ENCODE results near the gene TRAIP.

The TRAIP gene

DNA sequence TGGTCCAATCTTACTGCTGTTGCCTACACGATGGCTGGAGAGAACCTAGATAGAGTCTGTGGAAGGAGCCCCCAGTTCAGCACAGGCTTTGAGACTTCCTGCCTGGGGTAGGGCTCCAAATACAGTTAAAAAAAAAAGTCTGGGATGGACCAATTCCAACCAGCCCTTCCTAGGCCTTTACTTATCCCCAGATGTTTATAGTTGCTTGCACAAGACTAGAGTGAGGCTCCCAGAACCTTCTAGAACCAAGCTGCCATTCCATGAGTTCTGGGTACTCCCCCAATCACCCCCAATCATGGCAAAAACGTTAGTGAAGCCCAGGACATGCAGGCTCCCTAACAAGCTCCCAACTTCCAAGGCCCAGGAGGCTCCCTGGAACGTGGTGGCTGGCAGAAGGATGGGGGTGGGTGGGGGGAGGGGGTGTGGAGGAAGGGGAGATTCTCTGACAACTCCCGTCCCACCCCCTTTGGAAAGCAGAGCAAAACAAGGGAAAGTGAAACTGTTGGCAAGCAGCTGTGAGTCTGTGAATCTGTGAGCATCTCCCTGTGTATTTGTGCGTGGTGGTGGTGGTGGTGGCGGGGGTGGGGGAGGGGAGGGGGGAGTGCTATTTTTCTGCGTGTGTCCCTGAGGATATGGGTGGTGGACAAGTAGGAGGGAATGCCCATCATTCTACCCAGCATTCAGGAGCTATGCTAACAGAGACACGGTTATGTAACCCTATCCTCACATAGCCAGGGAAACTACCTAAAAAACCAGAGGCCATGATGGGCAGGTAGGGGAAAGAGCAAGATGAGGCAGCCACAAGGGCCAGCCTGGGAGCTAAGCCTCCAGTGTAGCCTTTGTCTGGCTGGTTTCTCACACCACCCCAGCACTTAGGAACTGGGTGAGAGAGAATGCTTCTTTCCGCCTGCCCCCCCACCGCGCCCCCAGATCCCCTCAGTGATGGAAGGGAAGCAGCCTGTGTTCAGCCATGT is 45.3 kb upstream of the TRAIP start:
- Histone ChIP-seq H3K36me3 (ENCODE audit: control insufficient read depth, insufficient read depth, low read length) (no peaks in the 10 kb centered on the region), H3K27me3 (replicated peaks; ENCODE audit: control insufficient read depth, insufficient read depth, low read length) (no peaks in the 10 kb centered on the region), H3K4me3 (replicated peaks; ENCODE audit: low read depth, low read length) (no peak overlapping the region)
- TF ChIP-seq, protein P1, sequence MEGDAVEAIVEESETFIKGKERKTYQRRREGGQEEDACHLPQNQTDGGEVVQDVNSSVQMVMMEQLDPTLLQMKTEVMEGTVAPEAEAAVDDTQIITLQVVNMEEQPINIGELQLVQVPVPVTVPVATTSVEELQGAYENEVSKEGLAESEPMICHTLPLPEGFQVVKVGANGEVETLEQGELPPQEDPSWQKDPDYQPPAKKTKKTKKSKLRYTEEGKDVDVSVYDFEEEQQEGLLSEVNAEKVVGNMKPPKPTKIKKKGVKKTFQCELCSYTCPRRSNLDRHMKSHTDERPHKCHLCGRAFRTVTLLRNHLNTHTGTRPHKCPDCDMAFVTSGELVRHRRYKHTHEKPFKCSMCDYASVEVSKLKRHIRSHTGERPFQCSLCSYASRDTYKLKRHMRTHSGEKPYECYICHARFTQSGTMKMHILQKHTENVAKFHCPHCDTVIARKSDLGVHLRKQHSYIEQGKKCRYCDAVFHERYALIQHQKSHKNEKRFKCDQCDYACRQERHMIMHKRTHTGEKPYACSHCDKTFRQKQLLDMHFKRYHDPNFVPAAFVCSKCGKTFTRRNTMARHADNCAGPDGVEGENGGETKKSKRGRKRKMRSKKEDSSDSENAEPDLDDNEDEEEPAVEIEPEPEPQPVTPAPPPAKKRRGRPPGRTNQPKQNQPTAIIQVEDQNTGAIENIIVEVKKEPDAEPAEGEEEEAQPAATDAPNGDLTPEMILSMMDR (IDR thresholded peaks at IDR 0.05; ENCODE audit: insufficient read depth, low read length, poor library complexity, severe bottlenecking) = no peak
- no peak for DNase-seq (ENCODE audit: extremely low read depth, insufficient read length)

DNA sequence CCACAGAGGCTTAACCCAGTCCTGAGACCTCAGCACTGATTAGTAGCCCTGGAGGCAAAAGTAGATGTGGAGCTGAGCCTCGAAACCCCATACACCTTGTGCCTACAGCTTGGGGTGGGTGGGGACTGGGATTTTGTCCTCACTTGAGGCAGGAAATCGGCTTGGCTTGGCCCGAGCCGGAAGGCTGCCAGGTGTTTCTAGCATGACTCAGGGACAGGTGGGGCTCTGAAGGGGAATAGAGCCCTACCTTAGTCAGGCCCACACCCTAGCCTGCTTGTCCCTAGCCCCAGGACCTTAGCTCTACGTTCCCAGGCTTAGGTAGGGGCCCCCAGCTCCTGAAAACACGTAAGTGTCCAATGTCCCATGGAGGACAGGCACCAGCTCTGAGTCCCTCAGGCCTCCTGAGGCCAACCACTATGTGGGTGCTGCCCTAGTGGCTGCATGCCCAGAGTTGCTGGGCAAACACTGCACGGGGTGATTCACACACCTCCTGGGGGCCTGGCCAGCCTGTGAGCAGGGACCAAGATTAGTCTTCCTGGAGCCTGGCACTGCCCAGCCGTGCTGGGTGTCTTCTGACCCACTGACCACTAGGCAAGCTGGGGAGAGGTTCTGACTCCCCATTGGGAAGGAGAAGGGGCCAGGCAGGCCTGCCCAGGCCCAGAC is 44.3 kb upstream of the TRAIP start:
- DNase-seq (ENCODE audit: extremely low read depth, insufficient read length) = no peak
- Histone ChIP-seq H3K36me3 (ENCODE audit: control insufficient read depth, insufficient read depth, low read length) (no peaks in the 10 kb centered on the region), H3K27me3 (replicated peaks; ENCODE audit: control insufficient read depth, insufficient read depth, low read length) (no peaks in the 10 kb centered on the region), H3K4me3 (replicated peaks; ENCODE audit: low read depth, low read length) (no peak overlapping the region)
- TF ChIP-seq, protein P1 (IDR thresholded peaks at IDR 0.05; ENCODE audit: insufficient read depth, low read length, poor library complexity, severe bottlenecking) = no peak

DNA sequence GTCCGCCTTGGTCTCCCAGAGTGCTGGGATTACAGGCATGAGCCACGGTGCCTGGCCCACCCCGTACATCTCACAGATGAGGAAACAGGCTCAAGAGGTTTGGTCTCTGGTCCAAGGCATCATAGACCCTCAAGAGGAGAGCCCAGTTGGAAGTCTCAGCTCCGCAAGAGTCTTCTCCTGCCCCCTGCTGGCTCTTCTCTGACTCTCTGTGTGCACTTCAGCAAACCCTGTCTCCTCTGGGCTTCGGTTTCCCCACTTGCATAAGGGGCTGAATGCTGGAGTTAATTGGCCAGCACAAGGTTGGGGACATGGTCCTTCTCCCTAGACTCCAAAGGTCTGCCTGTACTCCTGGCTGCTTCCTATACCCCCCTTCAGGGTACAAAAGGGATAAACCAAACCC is 43.5 kb upstream of the TRAIP start:
- no peaks in the 10 kb centered on the region; the same call in 1 of the 2 replicates for H3K36me3 ChIP-seq (ENCODE audit: control insufficient read depth, insufficient read depth, low read length)
- DNase-seq (ENCODE audit: extremely low read depth, insufficient read length) = no peak
- H3K4me3 ChIP-seq (replicated peaks; ENCODE audit: low read depth, low read length) = no peak overlapping the region
- TF ChIP-seq, protein P1 (IDR thresholded peaks at IDR 0.05; ENCODE audit: insufficient read depth, low read length, poor library complexity, severe bottlenecking) = peak; percentile 45
- no peaks in the 10 kb centered on the region for H3K27me3 ChIP-seq (replicated peaks; ENCODE audit: control insufficient read depth, insufficient read depth, low read length)

DNA sequence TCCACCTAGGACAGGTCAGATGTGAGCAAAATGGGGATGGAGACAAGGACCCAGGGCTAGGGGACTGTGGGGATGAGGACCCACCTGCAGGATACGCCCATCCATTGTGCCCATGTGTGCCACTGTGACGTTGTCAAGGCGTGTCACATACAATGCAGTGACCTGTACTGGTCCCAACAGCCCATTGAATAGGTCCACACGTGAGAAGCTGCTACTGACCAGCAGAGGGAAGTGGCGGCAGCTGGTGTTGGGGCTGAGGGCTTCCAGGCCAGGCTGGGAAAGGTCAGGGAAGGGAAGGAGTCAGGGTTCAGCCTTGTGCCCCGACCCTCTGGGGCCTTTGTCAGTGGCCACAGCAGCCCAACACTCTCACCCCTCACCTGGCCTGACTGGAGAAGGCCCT is 42.6 kb upstream of the TRAIP start:
- TF ChIP-seq, protein P1 (IDR thresholded peaks at IDR 0.05; ENCODE audit: insufficient read depth, low read length, poor library complexity, severe bottlenecking) = no peak
- Histone ChIP-seq H3K4me3 (replicated peaks; ENCODE audit: low read depth, low read length) (no peak overlapping the region), H3K27me3 (replicated peaks; ENCODE audit: control insufficient read depth, insufficient read depth, low read length) (no peaks in the 10 kb centered on the region), H3K36me3 (ENCODE audit: control insufficient read depth, insufficient read depth, low read length) (no peaks in the 10 kb centered on the region; the same call in 1 of the 2 replicates)
- DNase-seq (ENCODE audit: extremely low read depth, insufficient read length) = no peak

DNA sequence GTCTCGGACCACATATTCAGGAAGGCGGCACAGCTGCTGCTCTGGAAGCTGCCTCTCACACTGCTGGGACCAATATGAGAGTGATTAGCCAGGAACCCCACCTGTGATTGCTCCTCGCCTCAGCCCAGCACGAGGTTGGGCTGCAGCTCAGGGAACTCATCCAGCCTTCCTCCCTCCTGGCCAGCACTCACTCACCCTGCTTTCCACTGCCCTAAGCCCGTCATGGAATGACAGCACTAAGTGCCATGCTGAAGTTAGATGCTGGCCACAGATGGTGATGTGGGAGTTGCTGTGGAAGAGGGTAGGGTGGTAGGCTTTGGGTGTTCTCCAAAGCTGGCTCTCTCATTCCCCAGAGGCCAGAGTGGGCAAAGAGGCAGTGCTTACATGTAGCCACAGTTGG is 40.0 kb upstream of the TRAIP start:
- TF ChIP-seq, protein P1 (IDR thresholded peaks at IDR 0.05; ENCODE audit: insufficient read depth, low read length, poor library complexity, severe bottlenecking) = no peak

More for the DNA sequence above, 40.0 kb upstream of the TRAIP start:
- H3K4me3 ChIP-seq (replicated peaks; ENCODE audit: low read depth, low read length) = no peak overlapping the region
- no peaks in the 10 kb centered on the region; the same call in 1 of the 2 replicates for H3K36me3 ChIP-seq (ENCODE audit: control insufficient read depth, insufficient read depth, low read length)
- no peaks in the 10 kb centered on the region for H3K27me3 ChIP-seq (replicated peaks; ENCODE audit: control insufficient read depth, insufficient read depth, low read length)
- no peak for DNase-seq (ENCODE audit: extremely low read depth, insufficient read length)
